HFF-Myc (cell line): ENCODE measurements around the gene NACA2.
"Not testable (repeated sequence)": the region's sequence is repeated elsewhere in the genome, so short reads cannot be mapped to it uniquely, and the experiment has no call there.

Experiments used
- DNase-seq: peaks from one replicate; pipeline ENCODE4 v3.0.0-alpha.2; 2011; ENCODE audit warnings: low read depth; ENCODE audit errors: extremely low read depth
- H3K4me3 ChIP-seq: replicated peaks from 2 replicates; pipeline ENCODE4 v1.5.1; 2011; ENCODE audit warnings: low read depth, mild to moderate bottlenecking, control low read depth, low read length
- CTCF ChIP-seq: IDR thresholded peaks from 2 replicates; pipeline ENCODE4 v1.5.1; 2012; ENCODE audit warnings: mild to moderate bottlenecking, low read depth, low read length, control low read depth; ENCODE audit errors: missing control alignments

Gene NACA2

GRCh38 chr17:61594294-61594825, 3.3 kb upstream of the NACA2 start:
- no peak overlapping the region for H3K4me3 ChIP-seq
- TF ChIP-seq CTCF: no peak
- no peak for DNase-seq

- H3K4me3 ChIP-seq: no peak overlapping the region
- no peak for DNase-seq
- no peak for TF ChIP-seq CTCF
Measured at GRCh38 chr17:61593426-61593825, 2.4 kb upstream of the NACA2 start.

- no peak for DNase-seq
Measured at GRCh38 chr17:61591930-61592329, 911 bp upstream of the NACA2 start.

GRCh38 chr17:61589990-61590389, 1.0 kb downstream of the NACA2 start:
- TF ChIP-seq CTCF: no peak
- H3K4me3 ChIP-seq: no peak overlapping the region
- no peak for DNase-seq

More at GRCh38 chr17:61591930-61592329, 911 bp upstream of the NACA2 start:
- TF ChIP-seq CTCF: no peak
- no peak overlapping the region for H3K4me3 ChIP-seq

GRCh38 chr17:61587807-61588660, 3.0 kb downstream of the NACA2 start:
- DNase-seq: no peak
- no peak overlapping the region for H3K4me3 ChIP-seq
- TF ChIP-seq CTCF: no peak

- no peak overlapping the region for H3K4me3 ChIP-seq
- no peak for DNase-seq
- TF ChIP-seq CTCF: no peak
Measured at GRCh38 chr17:61587242-61587641, 3.8 kb downstream of the NACA2 start.

- DNase-seq, H3K4me3 ChIP-seq: not testable (repeated sequence)
Measured at GRCh38 chr17:61586622-61587021, 4.4 kb downstream of the NACA2 start.
